Sigmoid colon (tissue), 4 donors: ENCODE measurements around the gene GBX1.

Source experiments
- EP300 ChIP-seq, 4 donors: sonication (generic); formaldehyde crosslinking; IDR thresholded peaks; one replicate each; pipeline ENCODE4 v1.6.1; 2017; ENCODE audit warnings: antibody characterized with exemption in 4 of 4
- POLR2A ChIP-seq, 2 donors: fragments of 450-650 bp; IDR thresholded peaks; one replicate each; pipeline ENCODE4 v1.6.1; 2016; ENCODE audit warnings: antibody characterized with exemption in 2 of 2, mild to moderate bottlenecking in 2 of 2, moderate library complexity in 2 of 2
- POLR2AphosphoS5 ChIP-seq, 4 donors: sonication (generic); formaldehyde crosslinking; IDR thresholded peaks; one replicate each; pipeline ENCODE4 v1.6.1; 2017; ENCODE audit warnings: antibody characterized with exemption in 4 of 4
- TF ChIP-seq, protein P1 (sequence below), 4 experiments: fragments of 450-650 bp in 3 of 4; fragments of 200-600 bp in 1 of 4; IDR thresholded peaks; one replicate each; pipeline ENCODE4 v1.5.1; 2016 to 2019; ENCODE audit warnings: antibody characterized with exemption in 4 of 4, mild to moderate bottlenecking in 3 of 4, moderate library complexity in 2 of 4

DNA sequence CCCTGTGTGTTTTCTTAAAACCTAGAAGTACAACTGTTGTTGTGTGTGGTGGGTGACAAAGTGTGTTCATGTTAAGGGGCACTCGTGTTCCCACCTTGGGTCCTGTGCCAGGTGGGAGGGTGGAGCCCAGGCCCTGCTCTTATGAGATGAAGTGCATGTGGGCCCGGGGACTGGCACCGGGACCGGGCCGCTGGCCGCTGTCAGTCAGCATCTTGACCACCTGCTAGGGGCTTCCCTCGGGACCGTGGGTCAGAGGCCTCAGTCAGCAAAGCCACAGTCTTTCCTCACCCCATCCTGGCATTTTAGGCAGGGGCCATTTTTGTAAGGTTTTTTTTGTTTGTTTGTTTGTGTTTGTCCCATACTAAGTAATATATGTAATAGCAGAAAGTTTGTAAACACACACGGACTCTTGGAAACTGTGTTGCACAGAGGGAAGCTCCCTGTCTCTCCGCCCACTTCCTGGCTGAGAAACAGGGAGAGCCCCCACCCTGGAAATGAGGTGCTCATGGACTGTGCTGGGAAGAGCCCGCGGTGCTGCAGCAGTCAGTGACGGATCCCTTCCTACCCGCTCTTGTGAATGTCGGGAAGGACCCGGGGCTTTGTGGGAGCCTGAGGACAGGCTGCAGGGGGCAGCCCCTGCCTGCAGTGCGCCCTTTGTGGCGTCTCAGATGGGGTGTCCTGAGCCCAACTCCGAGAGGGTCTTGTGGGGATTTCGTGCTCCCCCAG, 67.8 kb downstream of the GBX1 start:
- TF ChIP-seq EP300 (IDR thresholded peaks at IDR 0.05) (no peak), POLR2A (IDR thresholded peaks at IDR 0.05) (no peak), POLR2AphosphoS5 (IDR thresholded peaks at IDR 0.05) (no peak)
- TF ChIP-seq, protein P1, sequence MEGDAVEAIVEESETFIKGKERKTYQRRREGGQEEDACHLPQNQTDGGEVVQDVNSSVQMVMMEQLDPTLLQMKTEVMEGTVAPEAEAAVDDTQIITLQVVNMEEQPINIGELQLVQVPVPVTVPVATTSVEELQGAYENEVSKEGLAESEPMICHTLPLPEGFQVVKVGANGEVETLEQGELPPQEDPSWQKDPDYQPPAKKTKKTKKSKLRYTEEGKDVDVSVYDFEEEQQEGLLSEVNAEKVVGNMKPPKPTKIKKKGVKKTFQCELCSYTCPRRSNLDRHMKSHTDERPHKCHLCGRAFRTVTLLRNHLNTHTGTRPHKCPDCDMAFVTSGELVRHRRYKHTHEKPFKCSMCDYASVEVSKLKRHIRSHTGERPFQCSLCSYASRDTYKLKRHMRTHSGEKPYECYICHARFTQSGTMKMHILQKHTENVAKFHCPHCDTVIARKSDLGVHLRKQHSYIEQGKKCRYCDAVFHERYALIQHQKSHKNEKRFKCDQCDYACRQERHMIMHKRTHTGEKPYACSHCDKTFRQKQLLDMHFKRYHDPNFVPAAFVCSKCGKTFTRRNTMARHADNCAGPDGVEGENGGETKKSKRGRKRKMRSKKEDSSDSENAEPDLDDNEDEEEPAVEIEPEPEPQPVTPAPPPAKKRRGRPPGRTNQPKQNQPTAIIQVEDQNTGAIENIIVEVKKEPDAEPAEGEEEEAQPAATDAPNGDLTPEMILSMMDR (IDR thresholded peaks at IDR 0.05): no peak
